H9 (cell line): ENCODE data around the gene ARHGEF38. TPM values are rescaled to one million over a fixed set of nuclear protein-coding genes. Genes with fewer than 3 reads are reported as not detected.

Experiments used
- DNase-seq: peaks from one replicate; pipeline ENCODE4 v3.0.0-alpha.2; 2017
- H2AFZ ChIP-seq: one replicate; pipeline ENCODE4 v1.6.1; 2013; ENCODE audit warnings: mild to moderate bottlenecking, low read length, control low read depth, moderate library complexity
- H2AK5ac ChIP-seq: 2 replicates; pipeline ENCODE4 v1.6.1; 2013; ENCODE audit warnings: low read length, control low read depth, mixed read lengths; ENCODE audit not compliant: insufficient read length
- H2BK120ac ChIP-seq: one replicate; pipeline ENCODE4 v1.6.1; 2013; ENCODE audit warnings: low read depth, mild to moderate bottlenecking, low read length, control low read depth, inconsistent platforms; ENCODE audit not compliant: poor library complexity, severe bottlenecking
- H2BK12ac ChIP-seq: 2 replicates; pipeline ENCODE4 v1.6.1; 2013; ENCODE audit warnings: low read length, control low read depth, mixed read lengths, low read depth; ENCODE audit not compliant: insufficient read length
- H2BK15ac ChIP-seq: 2 replicates; pipeline ENCODE4 v1.6.1; 2013; ENCODE audit warnings: low read depth, low read length, control low read depth
- H2BK20ac ChIP-seq: one replicate; pipeline ENCODE4 v1.6.1; 2013; ENCODE audit warnings: low read depth, mild to moderate bottlenecking, low read length, control low read depth, inconsistent platforms; ENCODE audit not compliant: poor library complexity, severe bottlenecking
- H2BK5ac ChIP-seq: 2 replicates; pipeline ENCODE4 v1.6.1; 2013; ENCODE audit warnings: low read length, control low read depth, mixed read lengths; ENCODE audit not compliant: insufficient read length
- H3K14ac ChIP-seq: 2 replicates; pipeline ENCODE4 v1.6.1; 2013; ENCODE audit warnings: low read length, control low read depth; ENCODE audit not compliant: insufficient read depth
- H3K18ac ChIP-seq: 2 replicates; pipeline ENCODE4 v1.6.1; 2013; ENCODE audit warnings: low read depth, mild to moderate bottlenecking, mixed read lengths, low read length, control low read depth; ENCODE audit not compliant: insufficient read length
- H3K23ac ChIP-seq: 2 replicates; pipeline ENCODE4 v1.6.1; 2013; ENCODE audit warnings: low read length, control low read depth, mixed read lengths, low read depth; ENCODE audit not compliant: insufficient read length
- H3K23me2 ChIP-seq: 2 replicates; pipeline ENCODE4 v1.6.1; 2013; ENCODE audit warnings: low read depth, mild to moderate bottlenecking, mixed read lengths, low read length, control low read depth; ENCODE audit not compliant: insufficient read length, poor library complexity, severe bottlenecking
- H3K27ac ChIP-seq: 2 replicates; pipeline ENCODE4 v1.5.1; 2013; ENCODE audit warnings: low read length, control low read depth, mixed read lengths, low read depth; ENCODE audit not compliant: insufficient read length
- H3K27me3 ChIP-seq: 2 replicates; pipeline ENCODE4 v1.6.1; 2013; ENCODE audit warnings: low read length, control low read depth, inconsistent platforms; ENCODE audit not compliant: insufficient read depth
- H3K4ac ChIP-seq: 2 replicates; pipeline ENCODE4 v1.6.1; 2013; ENCODE audit warnings: low read depth, mild to moderate bottlenecking, control low read depth, inconsistent platforms, low read length, moderate library complexity
- H3K4me1 ChIP-seq: 2 replicates; pipeline ENCODE4 v1.6.1; 2013; ENCODE audit warnings: low read length, control low read depth, inconsistent platforms; ENCODE audit not compliant: insufficient read depth
- H3K4me2 ChIP-seq: 2 replicates; pipeline ENCODE4 v1.6.1; 2013; ENCODE audit warnings: low read length, control low read depth, mixed read lengths; ENCODE audit not compliant: insufficient read length, insufficient read depth
- H3K56ac ChIP-seq: 2 replicates; pipeline ENCODE4 v1.6.1; 2013; ENCODE audit warnings: low read depth, mild to moderate bottlenecking, mixed read lengths, low read length, control low read depth; ENCODE audit not compliant: insufficient read length
- H3K79me1 ChIP-seq: 2 replicates; pipeline ENCODE4 v1.6.1; 2013; ENCODE audit warnings: low read depth, mild to moderate bottlenecking, moderate library complexity, low read length, control low read depth, inconsistent platforms; ENCODE audit not compliant: insufficient read depth, poor library complexity, severe bottlenecking
- H3K79me2 ChIP-seq: 2 replicates; pipeline ENCODE4 v1.6.1; 2013; ENCODE audit warnings: low read length, control low read depth, inconsistent platforms; ENCODE audit not compliant: insufficient read depth
- H3K9ac ChIP-seq: 2 replicates; pipeline ENCODE4 v1.6.1; 2013; ENCODE audit warnings: low read length, control low read depth, mixed read lengths; ENCODE audit not compliant: insufficient read length; ENCODE audit errors: extremely low read depth
- H3K9me3 ChIP-seq: one replicate; pipeline ENCODE4 v1.6.1; 2013; ENCODE audit warnings: low read depth, low read length, inconsistent platforms; ENCODE audit not compliant: control insufficient read depth
- H3T11ph ChIP-seq: one replicate; pipeline ENCODE4 v1.6.1; 2013; ENCODE audit warnings: mild to moderate bottlenecking, low read length, control low read depth, inconsistent platforms
- H4K20me1 ChIP-seq: one replicate; pipeline ENCODE4 v1.6.1; 2013; ENCODE audit not compliant: control insufficient read depth, insufficient read length, insufficient read depth
- H4K5ac ChIP-seq: 2 replicates; pipeline ENCODE4 v1.6.1; 2013; ENCODE audit warnings: low read depth, mild to moderate bottlenecking, mixed read lengths, low read length, control low read depth; ENCODE audit not compliant: insufficient read length
- H4K8ac ChIP-seq: replicated peaks from 2 replicates; pipeline ENCODE4 v1.6.1; 2013; ENCODE audit warnings: low read length, control low read depth, mixed read lengths, low read depth; ENCODE audit not compliant: insufficient read length
- H4K91ac ChIP-seq: 2 replicates; pipeline ENCODE4 v1.6.1; 2013; ENCODE audit warnings: low read depth, mild to moderate bottlenecking, moderate library complexity, mixed read lengths, low read length, control low read depth; ENCODE audit not compliant: insufficient read length
- H3K27ac Mint-ChIP-seq, 3 experiments: 2 replicates in 2 of 3; 3 replicates in 1 of 3; pipeline ENCODE4 v1.8.0; 2020 to 2021; ENCODE audit warnings: mixed read lengths in 3 of 3, mild to moderate bottlenecking in 1 of 3, moderate library complexity in 1 of 3
- H3K27me3 Mint-ChIP-seq: 2 replicates; pipeline ENCODE4 v1.8.0; 2021; ENCODE audit warnings: low read depth, mild to moderate bottlenecking, moderate library complexity, mixed read lengths
- H3K36me3 Mint-ChIP-seq, 3 experiments: 2 replicates in 2 of 3; 3 replicates in 1 of 3; pipeline ENCODE4 v1.8.0; 2020 to 2021; ENCODE audit warnings: low read depth in 3 of 3, mixed read lengths in 3 of 3; ENCODE audit not compliant: insufficient read depth in 1 of 3
- H3K4me1 Mint-ChIP-seq, 2 experiments: 2 replicates each; pipeline ENCODE4 v1.8.0; 2020; ENCODE audit warnings: mixed read lengths in 2 of 2
- H3K4me3 Mint-ChIP-seq, 2 experiments: 2 replicates in 1 of 2; 3 replicates in 1 of 2; pipeline ENCODE4 v1.8.0; 2020 to 2021; ENCODE audit warnings: mild to moderate bottlenecking in 2 of 2, mixed read lengths in 2 of 2, moderate library complexity in 1 of 2
- H3K9me3 Mint-ChIP-seq, 2 experiments: 2 replicates in 1 of 2; 3 replicates in 1 of 2; pipeline ENCODE4 v1.8.0; 2020; ENCODE audit warnings: mild to moderate bottlenecking in 2 of 2, mixed read lengths in 2 of 2, moderate library complexity in 1 of 2
- WGBS: extraction: QIAGEN DNeasy Blood & Tissue Kit; methylation state at CpG from one replicate; pipeline ENCODE4 v1.1.7; 2013; ENCODE audit warnings: missing lambda C conversion rate, low lambda C conversion rate, mixed read lengths; ENCODE audit not compliant: insufficient read length; ENCODE audit errors: extremely low coverage; 5-methylcytosine and 5-hydroxymethylcytosine counted together
- total RNA-seq: library from RNA; stranded (reverse); gene quantifications from 2 replicates; pipeline ENCODE4 v1.2.1, GENCODE V29; 2021
- TF ChIP-seq, protein P1 (sequence below): fragments of 200-600 bp; sonication (generic); conservative IDR thresholded peaks from 3 replicates; pipeline ENCODE4 v1.8.0; 2021; ENCODE audit warnings: antibody characterized with exemption, mild to moderate bottlenecking

The ARHGEF38 gene
- total RNA-seq, 1 experiment from 2014 or later: not detected

DNA sequence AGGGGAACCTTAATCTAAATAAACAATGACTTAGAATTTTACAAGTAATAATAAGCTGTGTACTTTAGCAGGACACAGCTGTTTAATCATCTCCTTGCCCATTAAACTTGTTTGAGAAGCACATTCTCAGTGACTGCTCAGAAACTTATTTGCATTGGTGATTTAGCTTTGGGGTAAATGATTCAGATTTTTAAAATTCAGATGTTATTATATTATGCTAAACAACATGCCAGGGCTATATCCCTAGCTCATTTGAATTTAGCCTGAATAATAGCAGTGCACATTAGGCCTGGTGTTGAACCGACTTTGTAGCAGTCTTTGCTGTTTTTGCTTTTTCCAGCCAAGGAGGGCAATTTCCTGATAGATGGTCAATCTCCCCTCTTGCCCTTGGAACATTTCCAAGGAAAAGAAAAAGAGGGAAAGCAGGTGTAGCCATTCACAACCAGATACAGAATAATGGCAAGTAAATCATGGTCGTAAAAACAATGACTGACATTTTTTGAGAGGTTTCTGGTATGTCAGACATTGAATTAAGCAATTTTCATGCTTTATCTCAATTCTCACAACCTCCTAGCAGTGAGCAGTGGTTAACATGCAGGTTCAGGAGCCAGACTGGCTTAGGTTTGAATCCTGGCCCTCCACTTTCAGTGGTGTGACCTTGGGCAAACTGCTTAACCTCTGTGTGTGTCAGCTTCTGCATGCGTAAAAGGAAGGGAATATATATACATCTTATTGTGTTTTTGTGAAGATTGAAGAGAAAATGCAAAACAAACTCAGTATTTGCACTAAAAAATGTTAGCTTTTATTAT, 16.8 kb downstream of the ARHGEF38 start:
- no peaks in the 10 kb centered on the region for H3K23me2 ChIP-seq
- DNase-seq: no peak
- H4K20me1 ChIP-seq: no peaks in the 10 kb centered on the region
- no peak overlapping the region for H2BK120ac ChIP-seq
- no peaks in the 10 kb centered on the region for H3K79me2 ChIP-seq
- no peak overlapping the region for H2AK5ac ChIP-seq
- no peak overlapping the region for H2BK12ac ChIP-seq
- H2BK20ac ChIP-seq: no peak overlapping the region
- TF ChIP-seq, protein P1, sequence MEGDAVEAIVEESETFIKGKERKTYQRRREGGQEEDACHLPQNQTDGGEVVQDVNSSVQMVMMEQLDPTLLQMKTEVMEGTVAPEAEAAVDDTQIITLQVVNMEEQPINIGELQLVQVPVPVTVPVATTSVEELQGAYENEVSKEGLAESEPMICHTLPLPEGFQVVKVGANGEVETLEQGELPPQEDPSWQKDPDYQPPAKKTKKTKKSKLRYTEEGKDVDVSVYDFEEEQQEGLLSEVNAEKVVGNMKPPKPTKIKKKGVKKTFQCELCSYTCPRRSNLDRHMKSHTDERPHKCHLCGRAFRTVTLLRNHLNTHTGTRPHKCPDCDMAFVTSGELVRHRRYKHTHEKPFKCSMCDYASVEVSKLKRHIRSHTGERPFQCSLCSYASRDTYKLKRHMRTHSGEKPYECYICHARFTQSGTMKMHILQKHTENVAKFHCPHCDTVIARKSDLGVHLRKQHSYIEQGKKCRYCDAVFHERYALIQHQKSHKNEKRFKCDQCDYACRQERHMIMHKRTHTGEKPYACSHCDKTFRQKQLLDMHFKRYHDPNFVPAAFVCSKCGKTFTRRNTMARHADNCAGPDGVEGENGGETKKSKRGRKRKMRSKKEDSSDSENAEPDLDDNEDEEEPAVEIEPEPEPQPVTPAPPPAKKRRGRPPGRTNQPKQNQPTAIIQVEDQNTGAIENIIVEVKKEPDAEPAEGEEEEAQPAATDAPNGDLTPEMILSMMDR: no peak
- Mint-ChIP-seq H3K4me1 (no peaks in the 10 kb centered on the region), H3K9me3 (no peaks in the 10 kb centered on the region), H3K4me3 (no peak overlapping the region), H3K36me3 (no peaks in the 10 kb centered on the region), H3K27me3 (peaks cover 81% of the 10 kb centered on the region), H3K27ac (no peak overlapping the region)
- no peak overlapping the region for H2BK5ac ChIP-seq
- H3K56ac ChIP-seq: no peak overlapping the region
- H3K27ac ChIP-seq: no peak overlapping the region
- H4K5ac ChIP-seq: no peak overlapping the region
- H3K79me1 ChIP-seq: no peaks in the 10 kb centered on the region
- H3K4me1 ChIP-seq: no peaks in the 10 kb centered on the region
- H3K4ac ChIP-seq: no peak overlapping the region
- H3K23ac ChIP-seq: no peak overlapping the region
- H3T11ph ChIP-seq: no peak overlapping the region
- H3K9me3 ChIP-seq: no peaks in the 10 kb centered on the region
- H3K9ac ChIP-seq: no peak overlapping the region
- H4K8ac ChIP-seq: no peak overlapping the region
- H3K27me3 ChIP-seq: no peaks in the 10 kb centered on the region; the same call in 1 of the 2 replicates
- no peak overlapping the region for H3K18ac ChIP-seq
- H2AFZ ChIP-seq: no peak overlapping the region
- no peak overlapping the region for H3K14ac ChIP-seq
- H4K91ac ChIP-seq: no peak overlapping the region
- no peak overlapping the region for H2BK15ac ChIP-seq
- WGBS: no CpG with 5 or more reads among the region's 3 CpGs
- H3K4me2 ChIP-seq: no peak overlapping the region
